CD4-positive, alpha-beta memory T cell (primary cell): ENCODE measurements around the gene ACAD11. TPM values are rescaled to one million over a fixed set of nuclear protein-coding genes. Genes with fewer than 3 reads are reported as not detected.
"Not testable (repeated sequence)": the region's sequence is repeated elsewhere in the genome, so short reads cannot be mapped to it uniquely, and the experiment has no call there.

Experiments used
- CTCF ChIA-PET: fragments of 350-600 bp; sonication (Branson Sonifier 250); formaldehyde crosslinking; loops from one replicate; lab custom pipeline; 2021; ENCODE audit warnings: inconsistent platforms; ENCODE audit not compliant: partially characterized antibody; lab: Charles Lee
- POLR2A ChIA-PET: fragments of 350-600 bp; sonication (Branson Sonifier 250); formaldehyde crosslinking; loops from one replicate; lab custom pipeline; 2021; ENCODE audit not compliant: partially characterized antibody; lab: Charles Lee
- DNase-seq, 5 donors: peaks; one replicate each; pipeline versions ENCODE4 v3.0.0 to v3.0.0-alpha.2; 2020 to 2022; ENCODE audit warnings: mixed read lengths in 1 of 5
- H3K27ac ChIP-seq: one replicate; pipeline ENCODE4 v1.7.0; 2013; ENCODE audit warnings: low read depth, low read length
- H3K27me3 ChIP-seq: 2 replicates; pipeline ENCODE4 v1.7.0; 2013; ENCODE audit warnings: mild to moderate bottlenecking, low read length, moderate library complexity; ENCODE audit not compliant: insufficient read depth
- H3K36me3 ChIP-seq: 2 replicates; pipeline ENCODE4 v1.7.0; 2013; ENCODE audit warnings: mild to moderate bottlenecking, low read length, moderate library complexity; ENCODE audit not compliant: insufficient read depth
- H3K4me1 ChIP-seq: 2 replicates; pipeline ENCODE4 v1.7.0; 2013; ENCODE audit warnings: mild to moderate bottlenecking, low read length, moderate library complexity; ENCODE audit not compliant: insufficient read depth
- H3K4me3 ChIP-seq, 2 donors: one replicate each; pipeline ENCODE4 v1.7.0; 2013; ENCODE audit warnings: low read length in 2 of 2, mild to moderate bottlenecking in 1 of 2
- H3K9me3 ChIP-seq, 2 donors: one replicate each; pipeline ENCODE4 v1.7.0; 2013; ENCODE audit warnings: low read length in 2 of 2, control low read depth in 1 of 2; ENCODE audit not compliant: control insufficient read depth in 1 of 2
- H3K27ac Mint-ChIP-seq, 7 donors: one replicate each; pipeline ENCODE4 v1.8.0; 2020 to 2021; ENCODE audit warnings: mixed read lengths in 7 of 7, mild to moderate bottlenecking in 6 of 7, inconsistent platforms in 3 of 7, moderate library complexity in 3 of 7
- H3K27me3 Mint-ChIP-seq, 2 donors: one replicate each; pipeline ENCODE4 v1.8.0; 2020 to 2021; ENCODE audit warnings: mixed read lengths in 2 of 2
- H3K36me3 Mint-ChIP-seq, 2 donors: one replicate each; pipeline ENCODE4 v1.8.0; 2020 to 2021; ENCODE audit warnings: mixed read lengths in 2 of 2, inconsistent platforms in 1 of 2, mild to moderate bottlenecking in 1 of 2
- H3K4me1 Mint-ChIP-seq, 4 donors: one replicate each; pipeline ENCODE4 v1.8.0; 2020 to 2021; ENCODE audit warnings: mixed read lengths in 4 of 4, mild to moderate bottlenecking in 1 of 4
- H3K4me3 Mint-ChIP-seq, 8 donors: one replicate each; pipeline ENCODE4 v1.8.0; 2020 to 2021; ENCODE audit warnings: mixed read lengths in 8 of 8, mild to moderate bottlenecking in 7 of 8, moderate library complexity in 6 of 8, inconsistent platforms in 3 of 8
- H3K9me3 Mint-ChIP-seq, 8 donors: one replicate each; pipeline ENCODE4 v1.8.0; 2020 to 2021; ENCODE audit warnings: mixed read lengths in 8 of 8, mild to moderate bottlenecking in 5 of 8, inconsistent platforms in 3 of 8, moderate library complexity in 1 of 8
- intact Hi-C: fragments of 100-400 bp; cut with micrococcal nuclease; formaldehyde crosslinking; loops from one replicate; pipeline ENCODE4 v1.15.1; 2023
- polyA plus RNA-seq, 2 donors: library from polyadenylated mRNA; unstranded; fragments of 300-500 nt; fragmentation: Illumina TruSeq; gene quantifications; one replicate each; pipeline ENCODE4 v1.2.3, GENCODE V29; 2021
- total RNA-seq, 2 experiments: library from RNA; stranded (reverse); gene quantifications; one replicate each; pipeline ENCODE4 v1.2.3, GENCODE V29; 2021

The ACAD11 gene
- total and polyA plus RNA-seq, 4 experiments from 2014 or later = 1.7 to 26.9 (median 13.1) TPM

GRCh38 chr3:132563420-132564069 is 96.1 kb downstream of the ACAD11 start:
- H3K4me1 ChIP-seq = no peaks in the 10 kb centered on the region
- no peaks in the 10 kb centered on the region for H3K27me3 ChIP-seq
- Mint-ChIP-seq H3K9me3 (no peaks in the 10 kb centered on the region), H3K4me3 (no peak overlapping the region), H3K36me3 (peaks cover 31 to 56% of the 10 kb centered on the region in 2 donors), H3K27me3 (no peaks in the 10 kb centered on the region), H3K4me1 (no peaks in the 10 kb centered on the region), H3K27ac (no peak overlapping the region)
- no peak overlapping the region for H3K4me3 ChIP-seq
- ChIA-PET POLR2A (no interaction called here), CTCF (no interaction called here)
- no peaks in the 10 kb centered on the region for H3K9me3 ChIP-seq
- no peaks in the 10 kb centered on the region for H3K36me3 ChIP-seq
- H3K27ac ChIP-seq = no peak overlapping the region
- intact Hi-C loops = no loop called here
- DNase-seq = no peak

- H3K36me3 ChIP-seq = no peaks in the 10 kb centered on the region
- H3K27ac ChIP-seq = no peak overlapping the region
- H3K27me3 ChIP-seq = no peaks in the 10 kb centered on the region
- H3K9me3 Mint-ChIP-seq = no peaks in the 10 kb centered on the region
- H3K4me3 Mint-ChIP-seq = no peak overlapping the region
- ChIA-PET CTCF (no interaction called here), POLR2A (no interaction called here)
- no peak for DNase-seq
- H3K4me1 Mint-ChIP-seq = no peaks in the 10 kb centered on the region
- no peak overlapping the region for H3K4me3 ChIP-seq
- H3K9me3 ChIP-seq = no peaks in the 10 kb centered on the region
- no peak overlapping the region for H3K27ac Mint-ChIP-seq
- no peaks in the 10 kb centered on the region for H3K27me3 Mint-ChIP-seq
- intact Hi-C loops = no loop called here
- H3K36me3 Mint-ChIP-seq = peaks cover 39 to 54% of the 10 kb centered on the region in 2 donors
- H3K4me1 ChIP-seq = no peaks in the 10 kb centered on the region
These were observed 98.6 kb downstream of the ACAD11 start for GRCh38 chr3:132561003-132561402.

- no peaks in the 10 kb centered on the region for H3K27me3 ChIP-seq
- Mint-ChIP-seq H3K4me1 (no peaks in the 10 kb centered on the region), H3K36me3 (peaks cover 19 to 23% of the 10 kb centered on the region in 2 donors), H3K9me3 (no peaks in the 10 kb centered on the region), H3K27me3 (no peaks in the 10 kb centered on the region), H3K4me3 (no peak overlapping the region), H3K27ac (peak overlapping the region in 1 of 7 donors; percentile 83)
- H3K4me3 ChIP-seq = no peak overlapping the region
- no peaks in the 10 kb centered on the region for H3K9me3 ChIP-seq
- no peak for DNase-seq
- H3K4me1 ChIP-seq = no peaks in the 10 kb centered on the region
- ChIA-PET CTCF (no interaction called here), POLR2A (no interaction called here)
- no peaks in the 10 kb centered on the region for H3K36me3 ChIP-seq
- intact Hi-C loops = no loop called here
- H3K27ac ChIP-seq = no peak overlapping the region
These were observed 103.0 kb downstream of the ACAD11 start for GRCh38 chr3:132556508-132557159.

GRCh38 chr3:132556036-132556386 is 103.6 kb downstream of the ACAD11 start:
- POLR2A ChIA-PET, H3K9me3 ChIP-seq, DNase-seq, H3K27me3 Mint-ChIP-seq, H3K4me3 Mint-ChIP-seq, H3K9me3 Mint-ChIP-seq, H3K27ac ChIP-seq, H3K27ac Mint-ChIP-seq, H3K4me3 ChIP-seq, H3K36me3 ChIP-seq, H3K4me1 Mint-ChIP-seq, CTCF ChIA-PET, intact Hi-C loops, H3K4me1 ChIP-seq, H3K27me3 ChIP-seq: not testable (repeated sequence)
- H3K36me3 Mint-ChIP-seq = peaks cover 19% of the 10 kb centered on the region in 2 donors

- DNase-seq = no peak
- H3K27me3 ChIP-seq = no peaks in the 10 kb centered on the region
- POLR2A ChIA-PET = no interaction called here
- H3K27ac Mint-ChIP-seq = no peak overlapping the region
- CTCF ChIA-PET = no interaction called here
- no peak overlapping the region for H3K4me3 Mint-ChIP-seq
- peaks cover 14 to 19% of the 10 kb centered on the region in 2 donors for H3K36me3 Mint-ChIP-seq
- H3K27me3 Mint-ChIP-seq = no peaks in the 10 kb centered on the region
- no peaks in the 10 kb centered on the region for H3K9me3 ChIP-seq
- H3K4me1 Mint-ChIP-seq = peaks cover 0 to 2% (median under 1%) of the 10 kb centered on the region in 4 donors
- intact Hi-C loops = no loop called here
- H3K27ac ChIP-seq = no peak overlapping the region
- no peaks in the 10 kb centered on the region for H3K9me3 Mint-ChIP-seq
- peaks cover 6% of the 10 kb centered on the region for H3K4me1 ChIP-seq
- H3K36me3 ChIP-seq = no peaks in the 10 kb centered on the region
- H3K4me3 ChIP-seq = no peak overlapping the region
These were observed 104.1 kb downstream of the ACAD11 start for GRCh38 chr3:132555306-132556035.

GRCh38 chr3:132554437-132554836 is 105.2 kb downstream of the ACAD11 start:
- H3K4me3 Mint-ChIP-seq = no peak overlapping the region
- no peaks in the 10 kb centered on the region for H3K27me3 Mint-ChIP-seq
- H3K9me3 Mint-ChIP-seq = no peaks in the 10 kb centered on the region
- Histone ChIP-seq H3K27me3 (no peaks in the 10 kb centered on the region), H3K36me3 (no peaks in the 10 kb centered on the region), H3K27ac (no peak overlapping the region), H3K4me3 (no peak overlapping the region), H3K9me3 (no peaks in the 10 kb centered on the region), H3K4me1 (peaks cover 13% of the 10 kb centered on the region)
- DNase-seq = no peak
- peaks cover 14 to 17% of the 10 kb centered on the region in 2 donors for H3K36me3 Mint-ChIP-seq
- H3K4me1 Mint-ChIP-seq = peaks cover 0 to 10% (median 8%) of the 10 kb centered on the region in 4 donors
- ChIA-PET POLR2A (no interaction called here), CTCF (no interaction called here)
- intact Hi-C loops = no loop called here
- no peak overlapping the region for H3K27ac Mint-ChIP-seq

GRCh38 chr3:132553826-132554225 is 105.8 kb downstream of the ACAD11 start:
- Mint-ChIP-seq H3K9me3 (no peaks in the 10 kb centered on the region), H3K36me3 (peaks cover 12 to 14% of the 10 kb centered on the region in 2 donors), H3K27ac (peak overlapping the region in 1 of 7 donors; percentile 38), H3K4me1 (peaks cover 0 to 10% (median 8%) of the 10 kb centered on the region in 4 donors), H3K27me3 (no peaks in the 10 kb centered on the region), H3K4me3 (no peak overlapping the region)
- ChIA-PET POLR2A (no interaction called here), CTCF (interaction anchor here (0.9 kb wide), 1 partner anchor 18 kb away, joined by 4 read pairs; no protein-coding TSS in a partner anchor)
- no peak for DNase-seq
- H3K27me3 ChIP-seq = no peaks in the 10 kb centered on the region
- peaks cover 13% of the 10 kb centered on the region for H3K4me1 ChIP-seq
- H3K9me3 ChIP-seq = no peaks in the 10 kb centered on the region
- H3K4me3 ChIP-seq = no peak overlapping the region
- no peak overlapping the region for H3K27ac ChIP-seq
- intact Hi-C loops = no loop called here
- H3K36me3 ChIP-seq = no peaks in the 10 kb centered on the region
